Duodenal mucosa (tissue), 2 donors: ENCODE results near the gene GPSM1.

Source experiments
- H3K27ac ChIP-seq: one replicate; pipeline ENCODE4 v1.7.0; 2013; ENCODE audit warnings: low read depth, low read length
- H3K27me3 ChIP-seq, 2 donors: one replicate each; pipeline ENCODE4 v1.7.0; 2013; ENCODE audit warnings: low read length in 2 of 2, control low read depth in 1 of 2; ENCODE audit not compliant: insufficient read depth in 2 of 2, control insufficient read depth in 1 of 2
- H3K36me3 ChIP-seq, 2 donors: one replicate each; pipeline ENCODE4 v1.7.0; 2013; ENCODE audit warnings: low read length in 2 of 2, control low read depth in 1 of 2; ENCODE audit not compliant: insufficient read depth in 2 of 2, control insufficient read depth in 1 of 2
- H3K4me1 ChIP-seq, 2 donors: one replicate each; pipeline ENCODE4 v1.7.0; 2013; ENCODE audit warnings: low read length in 2 of 2, control low read depth in 1 of 2; ENCODE audit not compliant: insufficient read depth in 2 of 2, control insufficient read depth in 1 of 2
- H3K4me3 ChIP-seq, 2 donors: one replicate each; pipeline ENCODE4 v1.7.0; 2013; ENCODE audit warnings: low read length in 2 of 2, low read depth in 1 of 2
- H3K9ac ChIP-seq, 2 donors: one replicate each; pipeline ENCODE4 v1.7.0; 2013; ENCODE audit warnings: low read length in 2 of 2, low read depth in 1 of 2
- H3K9me3 ChIP-seq, 2 donors: one replicate each; pipeline ENCODE4 v1.7.0; 2013; ENCODE audit warnings: low read length in 2 of 2, control low read depth in 1 of 2; ENCODE audit not compliant: control insufficient read depth in 1 of 2

The GPSM1 gene

DNA sequence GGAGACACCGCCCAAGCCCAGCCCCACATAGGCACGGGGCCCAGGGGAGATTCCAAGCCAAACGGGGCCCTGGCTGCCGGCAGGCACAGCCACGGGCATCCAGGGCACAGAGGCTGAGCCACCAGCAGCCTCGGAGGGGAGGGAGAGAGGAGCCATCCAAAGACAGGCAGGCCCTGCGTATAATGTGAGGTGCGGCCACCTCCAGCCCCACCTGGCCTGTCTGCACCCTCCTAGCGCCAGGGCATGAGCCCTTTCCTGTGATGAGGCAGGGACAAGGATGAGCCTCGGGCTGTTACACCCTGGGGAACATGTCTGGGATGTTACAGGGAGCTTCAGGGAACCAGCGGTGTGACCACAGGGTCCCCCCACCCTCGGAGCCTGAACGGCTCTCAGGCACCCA, 22.4 kb upstream of the GPSM1 start:
- H3K27ac ChIP-seq = no peak overlapping the region
- no peaks in the 10 kb centered on the region for H3K4me1 ChIP-seq
- peaks cover 8 to 33% of the 10 kb centered on the region in 2 donors for H3K27me3 ChIP-seq
- H3K9me3 ChIP-seq = no peaks in the 10 kb centered on the region
- no peaks in the 10 kb centered on the region for H3K36me3 ChIP-seq
- no peak overlapping the region for H3K4me3 ChIP-seq
- no peak overlapping the region for H3K9ac ChIP-seq

DNA sequence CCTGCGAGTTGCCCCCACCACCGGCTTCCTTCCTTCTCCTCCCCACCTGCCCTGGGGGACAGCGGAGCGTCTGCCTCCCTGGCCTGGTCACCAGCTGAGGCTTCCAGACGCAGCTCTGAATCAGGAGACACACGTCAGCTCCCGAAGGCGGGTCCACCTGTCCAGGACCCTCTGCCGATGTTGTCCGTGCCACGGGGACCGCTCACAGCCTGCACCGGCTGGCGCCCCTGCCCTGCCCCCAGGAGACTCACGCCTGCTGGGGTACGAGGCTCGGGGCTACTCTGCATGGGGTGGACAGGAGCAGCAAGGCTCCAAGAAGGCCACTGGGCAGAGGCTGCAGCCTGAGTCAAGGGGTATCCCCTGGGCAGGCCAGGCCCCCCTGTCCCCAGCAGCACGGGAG, 21.5 kb upstream of the GPSM1 start:
- Histone ChIP-seq H3K9ac (no peak overlapping the region), H3K4me3 (no peak overlapping the region), H3K36me3 (no peaks in the 10 kb centered on the region), H3K27ac (no peak overlapping the region), H3K27me3 (peaks cover 8 to 37% of the 10 kb centered on the region in 2 donors), H3K4me1 (no peaks in the 10 kb centered on the region), H3K9me3 (no peaks in the 10 kb centered on the region)

DNA sequence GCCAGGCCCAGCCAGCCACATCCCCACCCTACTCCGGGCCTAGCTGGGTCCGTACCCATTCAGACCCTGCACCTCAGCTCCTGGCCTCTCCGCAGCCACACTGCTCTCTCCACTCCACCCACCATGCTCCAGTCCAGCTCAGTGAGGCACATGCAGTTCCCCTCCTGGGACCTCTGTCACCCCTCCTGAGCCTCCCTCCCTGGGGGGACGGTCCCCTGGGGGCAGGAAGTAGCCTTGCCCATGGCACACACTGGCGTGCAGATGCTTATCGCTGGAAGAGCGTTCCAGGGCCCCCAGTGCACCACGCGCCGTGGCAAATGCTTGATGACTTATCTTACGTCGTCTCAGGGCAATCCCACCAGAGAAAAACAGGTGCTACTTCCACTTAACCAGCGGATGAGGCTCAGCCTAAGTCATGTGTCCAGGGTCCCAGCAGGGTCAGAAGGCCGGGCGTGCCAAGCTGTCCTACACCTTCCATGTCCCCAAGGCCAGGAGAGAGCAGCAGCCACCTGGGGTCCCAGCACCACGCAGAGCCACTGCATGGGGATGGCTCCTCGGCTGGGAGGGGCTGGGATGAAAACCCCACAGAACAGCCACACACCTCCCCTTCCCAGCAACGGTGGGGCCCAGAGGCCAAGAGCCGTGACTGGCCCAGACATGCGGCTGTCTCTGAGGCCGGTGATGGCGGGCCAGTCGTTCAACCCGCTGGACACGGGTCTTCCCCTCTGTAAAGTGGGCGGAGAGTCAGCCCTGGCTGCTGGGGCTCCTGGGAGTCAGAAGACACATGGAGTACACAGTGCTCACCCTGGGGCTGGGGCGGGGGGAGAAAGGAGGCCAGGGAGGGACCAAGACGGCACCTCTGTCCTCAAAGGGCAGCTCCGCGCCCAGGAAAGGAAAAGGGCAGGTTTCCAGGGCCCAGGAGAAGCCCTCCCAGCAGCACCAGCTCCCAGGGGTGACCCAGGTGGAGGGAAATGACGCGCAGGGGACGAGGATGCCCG, 20.8 kb upstream of the GPSM1 start:
- Histone ChIP-seq H3K27ac (no peak overlapping the region), H3K9me3 (no peaks in the 10 kb centered on the region), H3K27me3 (peaks cover 8 to 37% of the 10 kb centered on the region in 2 donors), H3K36me3 (no peaks in the 10 kb centered on the region), H3K9ac (no peak overlapping the region), H3K4me1 (no peaks in the 10 kb centered on the region), H3K4me3 (no peak overlapping the region)

DNA sequence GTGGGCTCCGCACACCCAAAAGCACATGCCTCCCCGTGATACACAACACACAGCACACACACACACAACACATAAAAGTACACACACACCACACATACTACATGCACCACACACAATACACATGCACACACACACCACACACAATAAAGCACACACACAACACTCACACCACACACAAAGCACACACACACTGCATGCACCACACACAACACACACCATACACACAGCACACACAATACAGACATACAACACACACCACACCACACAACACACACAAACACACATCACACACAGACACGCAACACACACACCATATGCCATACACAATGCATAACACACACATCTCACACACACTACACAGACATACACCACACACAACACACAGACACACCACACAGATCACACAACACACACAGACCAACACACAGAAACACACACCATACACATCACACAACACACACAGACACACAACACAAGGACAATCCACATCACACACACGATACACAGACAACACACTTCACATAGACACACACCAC, 20.1 kb upstream of the GPSM1 start:
- Histone ChIP-seq H3K4me1 (no peaks in the 10 kb centered on the region), H3K27me3 (peaks cover 8 to 37% of the 10 kb centered on the region in 2 donors), H3K9me3 (no peaks in the 10 kb centered on the region), H3K9ac (no peak overlapping the region), H3K4me3 (no peak overlapping the region), H3K36me3 (no peaks in the 10 kb centered on the region), H3K27ac (no peak overlapping the region)

DNA sequence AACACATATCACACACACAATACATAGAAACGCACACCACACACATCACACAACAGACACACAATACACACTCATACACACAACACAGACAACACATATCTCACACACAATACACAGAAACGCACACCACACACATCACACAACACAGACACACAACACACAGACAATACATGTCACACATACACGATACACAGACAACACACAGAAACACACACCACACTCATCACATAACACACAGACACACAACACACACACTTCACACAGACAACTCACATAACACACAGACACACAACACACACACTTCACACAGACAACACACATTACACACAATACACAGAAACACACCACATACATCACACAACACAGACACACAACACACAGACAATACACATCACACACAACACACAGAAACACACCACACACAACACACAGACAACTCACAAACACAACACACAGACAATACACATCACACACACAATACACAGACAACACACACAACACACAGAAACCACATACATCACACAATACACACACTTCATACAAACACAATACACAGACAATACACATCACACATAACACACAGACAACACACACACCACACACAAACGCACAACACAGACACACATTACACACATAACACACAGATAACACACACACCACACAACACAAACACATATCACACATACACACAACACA, 19.2 kb upstream of the GPSM1 start:
- Histone ChIP-seq H3K4me1 (no peaks in the 10 kb centered on the region), H3K27me3 (peaks cover 8 to 37% of the 10 kb centered on the region in 2 donors)

DNA sequence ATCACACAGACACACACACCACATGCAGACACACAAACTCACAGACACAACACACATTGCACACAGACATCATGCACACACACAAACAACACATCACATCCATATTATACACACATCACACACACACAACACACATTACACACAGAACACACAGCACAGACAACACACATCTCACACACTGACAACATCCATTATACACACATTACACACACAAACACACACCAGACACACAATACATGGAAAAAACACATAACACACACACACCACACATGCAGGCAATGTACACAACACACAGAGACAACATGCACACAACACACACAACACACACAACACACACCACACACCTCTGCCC, 18.7 kb upstream of the GPSM1 start:
- Histone ChIP-seq H3K27ac (no peak overlapping the region), H3K36me3 (no peaks in the 10 kb centered on the region), H3K27me3 (peaks cover 8 to 37% of the 10 kb centered on the region in 2 donors)

More for the DNA sequence above, 19.2 kb upstream of the GPSM1 start:
- no peaks in the 10 kb centered on the region for H3K9me3 ChIP-seq
- H3K27ac ChIP-seq = no peak overlapping the region
- H3K4me3 ChIP-seq = no peak overlapping the region
- H3K9ac ChIP-seq = no peak overlapping the region
- H3K36me3 ChIP-seq = no peaks in the 10 kb centered on the region

DNA sequence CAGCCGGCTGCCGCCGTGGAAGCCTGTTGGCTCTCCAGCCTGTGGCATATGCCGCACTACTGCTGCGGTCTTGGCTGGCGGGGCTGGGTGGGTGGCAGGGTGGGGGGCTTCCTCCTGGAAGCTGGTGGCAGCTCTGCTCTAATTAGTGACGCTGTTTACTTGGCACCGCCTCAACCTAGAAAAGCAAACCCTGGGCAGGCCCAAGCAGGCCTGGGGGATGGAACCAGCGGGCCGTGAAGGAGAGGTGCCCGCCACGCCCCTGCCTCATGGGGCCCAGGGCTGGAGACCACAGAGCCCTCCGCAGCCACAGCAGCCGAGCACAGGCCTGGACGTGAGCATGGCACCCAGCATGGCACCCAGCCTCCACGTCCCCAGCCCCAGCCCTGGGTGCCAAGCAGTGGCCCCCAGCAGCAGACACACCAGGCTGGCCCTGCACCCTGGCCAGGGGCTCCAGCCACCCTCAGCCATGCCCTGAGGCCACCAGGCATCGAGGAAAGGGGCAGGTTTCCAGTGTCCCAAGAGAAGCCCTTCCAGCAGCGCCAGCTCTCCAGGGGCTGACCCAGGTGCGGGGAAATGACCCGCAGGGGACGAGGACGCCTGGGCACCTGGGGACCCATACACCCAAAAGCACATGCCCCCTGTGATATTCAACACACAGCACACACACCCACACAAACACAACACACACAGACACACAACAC, 18.1 kb upstream of the GPSM1 start:
- H3K4me3 ChIP-seq = no peak overlapping the region
- H3K9ac ChIP-seq = no peak overlapping the region
- H3K27me3 ChIP-seq = peaks cover 8 to 37% of the 10 kb centered on the region in 2 donors
- H3K27ac ChIP-seq = no peak overlapping the region
- H3K36me3 ChIP-seq = no peaks in the 10 kb centered on the region
- H3K4me1 ChIP-seq = no peaks in the 10 kb centered on the region
- no peaks in the 10 kb centered on the region for H3K9me3 ChIP-seq

More for the DNA sequence above, 18.7 kb upstream of the GPSM1 start:
- no peaks in the 10 kb centered on the region for H3K4me1 ChIP-seq
- H3K9me3 ChIP-seq = no peaks in the 10 kb centered on the region
- H3K9ac ChIP-seq = no peak overlapping the region
- no peak overlapping the region for H3K4me3 ChIP-seq

DNA sequence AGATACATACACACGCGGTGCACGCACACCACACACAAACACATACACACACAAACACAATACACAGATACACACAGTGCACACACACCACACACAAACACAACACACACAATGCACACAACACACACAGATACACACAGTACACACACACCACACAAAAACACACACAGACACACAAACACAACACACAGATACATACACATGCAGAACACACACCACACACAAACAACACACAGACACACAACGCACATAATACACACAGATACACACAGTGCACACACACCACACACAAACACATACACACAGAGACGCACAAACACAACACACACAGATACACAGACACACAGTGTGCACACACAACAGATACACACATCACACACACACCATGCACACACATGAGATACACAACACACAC, 17.5 kb upstream of the GPSM1 start:
- Histone ChIP-seq H3K4me1 (no peaks in the 10 kb centered on the region), H3K9me3 (peaks cover 1 to 4% of the 10 kb centered on the region in 2 donors), H3K27ac (no peak overlapping the region), H3K27me3 (peaks cover 8 to 37% of the 10 kb centered on the region in 2 donors), H3K9ac (no peak overlapping the region), H3K36me3 (no peaks in the 10 kb centered on the region), H3K4me3 (no peak overlapping the region)

DNA sequence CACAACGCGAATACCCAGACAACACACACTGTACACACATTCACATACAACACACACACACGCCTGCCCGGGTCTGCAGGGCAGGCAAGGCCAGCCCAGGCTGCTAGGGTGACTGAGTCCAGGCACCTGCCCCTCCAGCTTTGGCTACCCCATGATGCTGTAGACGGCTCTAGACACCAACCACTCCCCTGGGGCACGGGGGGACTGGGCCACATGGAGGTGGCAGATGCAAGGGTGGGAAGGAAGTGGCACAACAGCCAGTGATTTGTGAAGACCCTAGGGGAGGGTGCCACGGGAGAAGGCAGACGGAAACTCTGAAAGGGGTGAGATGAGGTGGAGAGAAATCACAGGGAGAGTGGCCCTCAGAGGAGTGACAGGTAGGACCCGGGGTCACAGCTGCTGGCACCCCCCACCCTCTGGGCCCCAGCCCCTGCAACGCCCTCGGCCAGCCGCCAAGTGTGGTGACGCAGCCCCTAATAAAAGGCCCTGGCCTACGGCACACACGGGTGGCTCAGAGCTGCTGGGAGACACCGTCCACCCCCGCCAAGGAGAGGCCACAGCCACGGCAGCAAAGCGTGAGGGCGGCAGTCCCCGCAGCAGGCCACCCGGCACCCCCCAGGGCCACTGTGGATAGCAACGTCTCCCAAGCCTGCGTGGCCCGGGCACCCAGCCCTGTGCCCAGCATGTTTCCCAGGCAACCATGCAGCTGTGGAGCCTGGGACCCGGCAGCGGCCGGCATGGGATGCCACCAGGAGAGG, 16.9 kb upstream of the GPSM1 start:
- peaks cover 7 to 10% of the 10 kb centered on the region in 2 donors for H3K9me3 ChIP-seq
- H3K4me1 ChIP-seq = no peaks in the 10 kb centered on the region
- peaks cover 8 to 33% of the 10 kb centered on the region in 2 donors for H3K27me3 ChIP-seq
- no peak overlapping the region for H3K4me3 ChIP-seq
- H3K9ac ChIP-seq = no peak overlapping the region
- no peaks in the 10 kb centered on the region for H3K36me3 ChIP-seq
- no peak overlapping the region for H3K27ac ChIP-seq
